ENCODE measurements around the gene FBXL20. TPM values are rescaled to one million over a fixed set of nuclear protein-coding genes. Genes with fewer than 3 reads are reported as not detected.

The FBXL20 gene
- total and polyA plus RNA-seq, 4 donors: 3.2 to 31.7 (median 11.5) TPM

- no peak for DNase-seq
Measured at GRCh38 chr17:39236450-39236927, 164.9 kb downstream of the FBXL20 start.

DNA sequence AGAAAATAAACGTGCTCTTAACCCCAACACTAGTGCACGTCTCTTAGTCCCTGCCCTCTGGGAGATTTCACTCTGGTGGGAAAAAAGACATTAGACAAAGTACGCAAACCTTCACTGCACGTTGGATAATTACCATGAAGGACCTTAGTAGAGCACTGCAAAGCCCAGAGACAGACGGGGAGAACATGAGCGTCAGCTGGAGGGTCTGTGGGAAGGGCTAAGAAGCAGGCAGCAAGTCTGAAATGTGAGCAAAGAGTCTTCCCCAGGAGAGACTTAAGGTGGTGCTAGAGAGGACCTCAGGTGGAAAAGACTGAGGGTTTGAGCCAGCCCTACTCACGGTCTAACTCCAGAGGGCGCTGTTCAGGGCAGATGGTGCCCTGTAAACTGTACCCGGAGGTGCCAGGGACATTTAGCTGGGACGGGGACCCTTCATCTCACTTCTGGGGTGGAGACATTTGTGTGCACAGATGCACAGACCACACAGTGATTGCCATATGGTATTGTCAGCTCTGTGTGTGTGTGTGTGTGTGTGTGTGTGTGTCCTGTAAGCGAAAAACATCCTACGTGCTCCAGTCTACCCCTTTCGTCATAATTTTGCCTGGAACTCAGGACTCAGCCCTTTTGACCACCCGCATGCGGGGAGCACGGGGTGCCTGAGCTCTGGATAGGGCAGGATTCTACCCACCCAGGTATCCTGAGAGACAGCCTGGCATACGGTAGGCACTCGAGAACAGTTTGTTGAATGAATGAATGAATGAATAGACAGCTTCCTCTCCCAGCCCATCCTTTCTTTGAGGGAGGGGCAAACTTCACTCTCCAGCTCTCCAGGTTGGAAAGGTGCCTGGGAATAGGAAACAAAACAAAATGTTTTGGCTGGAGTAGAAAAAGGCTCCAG lies 165.6 kb downstream of the FBXL20 start:
- no peak for ATAC-seq (ENCODE audit: insufficient read depth, low FRiP score)
- 33 to 37% methylated on average over 18 of the region's 18 CpGs for WGBS, 2 donors

More at GRCh38 chr17:39236450-39236927, 164.9 kb downstream of the FBXL20 start:
- Histone ChIP-seq H3K9me3 (ENCODE audit: control insufficient read depth in 4 of 4, insufficient read depth in 3 of 4, low read length in 3 of 4) (no peaks in the 10 kb centered on the region), H3K4me3 (no peak overlapping the region), H3K27me3 (ENCODE audit: control insufficient read depth in 3 of 3, insufficient read depth in 3 of 3, low read length in 2 of 3) (peaks cover 0 to 4% (median 0%) of the 10 kb centered on the region in 3 donors), H3K4me1 (ENCODE audit: control insufficient read depth in 5 of 5, insufficient read depth in 5 of 5, low read length in 5 of 5) (peaks cover 0 to 15% (median 2%) of the 10 kb centered on the region in 5 donors), H3K36me3 (ENCODE audit: control insufficient read depth in 4 of 4, insufficient read depth in 4 of 4, low read length in 4 of 4) (no peaks in the 10 kb centered on the region), H3K27ac (ENCODE audit: low read depth in 1 of 2, low read length in 1 of 2) (no peak overlapping the region), H3K9ac (ENCODE audit: insufficient read depth in 1 of 2, low read length in 2 of 2) (no peak overlapping the region)
- no peak for ATAC-seq (ENCODE audit: insufficient read depth, low FRiP score)
- WGBS, 2 donors: 56 to 71% methylated on average over 5 of the region's 5 CpGs
- TF ChIP-seq, protein P1, sequence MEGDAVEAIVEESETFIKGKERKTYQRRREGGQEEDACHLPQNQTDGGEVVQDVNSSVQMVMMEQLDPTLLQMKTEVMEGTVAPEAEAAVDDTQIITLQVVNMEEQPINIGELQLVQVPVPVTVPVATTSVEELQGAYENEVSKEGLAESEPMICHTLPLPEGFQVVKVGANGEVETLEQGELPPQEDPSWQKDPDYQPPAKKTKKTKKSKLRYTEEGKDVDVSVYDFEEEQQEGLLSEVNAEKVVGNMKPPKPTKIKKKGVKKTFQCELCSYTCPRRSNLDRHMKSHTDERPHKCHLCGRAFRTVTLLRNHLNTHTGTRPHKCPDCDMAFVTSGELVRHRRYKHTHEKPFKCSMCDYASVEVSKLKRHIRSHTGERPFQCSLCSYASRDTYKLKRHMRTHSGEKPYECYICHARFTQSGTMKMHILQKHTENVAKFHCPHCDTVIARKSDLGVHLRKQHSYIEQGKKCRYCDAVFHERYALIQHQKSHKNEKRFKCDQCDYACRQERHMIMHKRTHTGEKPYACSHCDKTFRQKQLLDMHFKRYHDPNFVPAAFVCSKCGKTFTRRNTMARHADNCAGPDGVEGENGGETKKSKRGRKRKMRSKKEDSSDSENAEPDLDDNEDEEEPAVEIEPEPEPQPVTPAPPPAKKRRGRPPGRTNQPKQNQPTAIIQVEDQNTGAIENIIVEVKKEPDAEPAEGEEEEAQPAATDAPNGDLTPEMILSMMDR (IDR thresholded peaks at IDR 0.05; ENCODE audit: control extremely low read depth, extremely low read depth): no peak

DNA sequence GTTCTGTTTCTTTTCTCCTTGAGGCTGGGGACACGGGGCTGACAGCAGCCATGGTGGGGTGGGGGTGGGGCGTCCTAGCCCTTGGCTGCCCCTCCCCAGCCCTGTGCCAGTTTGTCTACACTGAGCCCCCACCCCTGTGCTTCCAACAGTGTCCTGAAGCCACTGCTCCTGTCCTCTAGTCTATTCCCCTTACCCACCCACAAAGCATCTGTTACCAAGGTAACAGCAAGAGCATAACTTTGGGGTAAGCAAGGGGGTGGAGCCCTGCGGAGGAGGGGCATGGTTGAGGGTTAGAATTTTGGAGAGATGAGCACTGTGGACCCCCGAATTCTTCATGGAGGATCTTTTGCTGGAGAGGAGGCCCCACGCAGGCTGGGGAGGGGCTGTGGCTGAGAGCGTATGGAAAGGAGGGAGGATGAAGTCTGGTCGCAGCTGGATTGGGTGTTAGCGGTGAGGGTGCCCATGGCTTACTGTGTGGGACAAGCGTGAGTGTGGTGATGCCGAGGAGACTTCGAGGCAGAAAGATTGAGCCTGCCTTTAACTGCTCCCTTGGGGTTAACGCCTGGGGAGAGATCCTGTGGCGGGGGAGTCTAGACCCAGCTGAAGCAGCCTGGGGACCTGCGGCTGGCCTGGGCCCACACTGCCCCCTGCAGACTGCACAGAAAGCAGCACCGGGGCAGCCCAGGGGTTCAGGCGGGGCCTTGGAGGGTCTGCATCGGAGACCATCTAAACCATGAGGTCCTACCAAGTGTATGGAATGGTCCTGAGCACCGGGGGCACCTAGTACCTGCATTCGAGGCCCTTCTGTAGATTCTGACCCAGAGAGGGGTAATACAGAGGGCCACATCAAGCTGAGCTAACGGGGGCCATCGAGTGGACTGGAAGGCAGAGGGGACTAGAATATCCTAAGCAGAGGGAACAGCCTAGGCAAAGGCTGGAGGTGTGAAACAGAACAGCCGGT lies 169.6 kb downstream of the FBXL20 start:
- 12 to 16% methylated on average over 22 of the region's 22 CpGs for WGBS, 2 donors
- ATAC-seq (ENCODE audit: insufficient read depth, low FRiP score): peak; percentile 75
- peaks cover 0 to 3% (median 0%) of the 10 kb centered on the region in 3 donors for H3K27me3 ChIP-seq (ENCODE audit: control insufficient read depth in 3 of 3, insufficient read depth in 3 of 3, low read length in 2 of 3)
- no peaks in the 10 kb centered on the region for H3K36me3 ChIP-seq (ENCODE audit: control insufficient read depth in 4 of 4, insufficient read depth in 4 of 4, low read length in 4 of 4)
- DNase-seq: peak; percentile 63 to 81 (median 68)
- no peaks in the 10 kb centered on the region for H3K9me3 ChIP-seq (ENCODE audit: control insufficient read depth in 4 of 4, insufficient read depth in 3 of 4, low read length in 3 of 4)
- H3K27ac ChIP-seq (ENCODE audit: low read depth in 1 of 2, low read length in 1 of 2): no peak overlapping the region
- H3K4me1 ChIP-seq (ENCODE audit: control insufficient read depth in 5 of 5, insufficient read depth in 5 of 5, low read length in 5 of 5): peaks cover 0 to 17% (median 0%) of the 10 kb centered on the region in 5 donors
- H3K9ac ChIP-seq (ENCODE audit: insufficient read depth in 1 of 2, low read length in 2 of 2): no peak overlapping the region
- TF ChIP-seq, protein P1 (IDR thresholded peaks at IDR 0.05; ENCODE audit: control extremely low read depth, extremely low read depth): peak; percentile 59
- no peak overlapping the region for H3K4me3 ChIP-seq

More for the DNA sequence above, 165.6 kb downstream of the FBXL20 start:
- no peaks in the 10 kb centered on the region for H3K9me3 ChIP-seq (ENCODE audit: control insufficient read depth in 4 of 4, insufficient read depth in 3 of 4, low read length in 3 of 4)
- DNase-seq: peak; percentile 39 to 51 (median 43)
- peaks cover 0 to 4% (median 0%) of the 10 kb centered on the region in 3 donors for H3K27me3 ChIP-seq (ENCODE audit: control insufficient read depth in 3 of 3, insufficient read depth in 3 of 3, low read length in 2 of 3)
- H3K4me3 ChIP-seq: no peak overlapping the region
- H3K36me3 ChIP-seq (ENCODE audit: control insufficient read depth in 4 of 4, insufficient read depth in 4 of 4, low read length in 4 of 4): no peaks in the 10 kb centered on the region
- H3K9ac ChIP-seq (ENCODE audit: insufficient read depth in 1 of 2, low read length in 2 of 2): no peak overlapping the region
- H3K4me1 ChIP-seq (ENCODE audit: control insufficient read depth in 5 of 5, insufficient read depth in 5 of 5, low read length in 5 of 5): peaks cover 0 to 21% (median 2%) of the 10 kb centered on the region in 5 donors
- no peak overlapping the region for H3K27ac ChIP-seq (ENCODE audit: low read depth in 1 of 2, low read length in 1 of 2)
- TF ChIP-seq, protein P1 (IDR thresholded peaks at IDR 0.05; ENCODE audit: control extremely low read depth, extremely low read depth): no peak
